Measurements from ENCODE around the gene INTU.

INTU gene

DNA sequence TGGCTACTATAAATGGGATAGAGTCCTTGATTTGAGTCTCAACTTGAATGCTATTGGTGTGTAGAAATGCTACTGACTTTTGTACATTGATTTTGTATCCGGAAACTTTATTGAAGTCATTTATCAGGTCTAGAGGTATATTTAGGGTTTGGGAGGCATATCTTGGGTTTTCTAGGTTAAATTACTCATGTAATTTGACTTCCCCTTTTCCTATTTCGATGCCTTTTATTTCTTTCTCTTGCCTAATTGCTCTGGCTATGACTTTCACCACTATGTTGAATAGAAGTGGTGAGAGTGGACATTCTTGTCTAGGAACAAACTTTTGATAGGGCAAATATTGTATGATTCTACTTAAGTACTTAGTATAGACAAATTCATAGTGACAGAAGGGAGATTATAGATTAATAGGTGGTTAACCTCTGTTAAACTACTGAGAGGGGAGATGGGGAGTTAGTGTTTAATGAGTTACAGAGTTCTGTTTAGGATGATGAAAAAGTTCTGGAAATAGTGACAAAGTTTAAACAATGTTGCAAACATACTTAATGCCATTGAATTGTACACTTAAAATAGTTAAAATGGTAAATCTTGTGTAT, 126.6 kb downstream of the INTU start:
- TF ChIP-seq POLR2A (IDR thresholded peaks at IDR 0.05; ENCODE audit: extremely low read depth, insufficient read length): no peak
- H3K4me3 ChIP-seq (ENCODE audit: low read depth, low read length): no peak overlapping the region
- DNase-seq (ENCODE audit: low read depth): no peak

DNA sequence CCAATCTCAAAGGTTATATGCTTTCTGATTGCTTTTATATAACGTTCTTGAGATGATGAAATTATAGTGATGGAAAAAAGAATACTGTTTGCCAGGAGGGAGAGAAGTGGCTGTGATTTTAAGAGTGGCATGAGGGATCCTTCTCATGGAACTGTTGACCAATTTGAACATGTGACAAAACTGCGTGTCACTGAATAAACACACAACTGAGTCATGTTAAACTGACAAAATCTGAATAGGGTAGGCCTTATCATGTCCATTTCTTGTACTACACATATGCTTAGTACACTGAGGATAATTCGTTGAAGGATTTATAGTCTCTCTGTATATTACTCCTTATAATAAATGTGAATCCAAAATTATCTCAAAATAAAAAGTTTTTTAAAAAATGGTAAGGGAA, 127.1 kb downstream of the INTU start:
- no peak overlapping the region for H3K4me3 ChIP-seq (ENCODE audit: low read depth, low read length)
- no peak for DNase-seq (ENCODE audit: low read depth)
- TF ChIP-seq POLR2A (IDR thresholded peaks at IDR 0.05; ENCODE audit: extremely low read depth, insufficient read length): no peak
- no peak for TF ChIP-seq MAX (IDR thresholded peaks at IDR 0.05; ENCODE audit: low read depth, low read length)

- DNase-seq (ENCODE audit: low read depth): no peak
- H3K4me3 ChIP-seq (ENCODE audit: low read depth, low read length): no peak overlapping the region
- TF ChIP-seq MAX (IDR thresholded peaks at IDR 0.05; ENCODE audit: low read depth, low read length) (no peak), POLR2A (IDR thresholded peaks at IDR 0.05; ENCODE audit: extremely low read depth, insufficient read length) (no peak), CTCF (IDR thresholded peaks at IDR 0.05; ENCODE audit: low read depth, low read length) (no peak), MYC (IDR thresholded peaks at IDR 0.05; ENCODE audit: low read depth, low read length) (no peak)
These were observed 138.9 kb downstream of the INTU start for GRCh38 chr4:127771535-127772275.

DNA sequence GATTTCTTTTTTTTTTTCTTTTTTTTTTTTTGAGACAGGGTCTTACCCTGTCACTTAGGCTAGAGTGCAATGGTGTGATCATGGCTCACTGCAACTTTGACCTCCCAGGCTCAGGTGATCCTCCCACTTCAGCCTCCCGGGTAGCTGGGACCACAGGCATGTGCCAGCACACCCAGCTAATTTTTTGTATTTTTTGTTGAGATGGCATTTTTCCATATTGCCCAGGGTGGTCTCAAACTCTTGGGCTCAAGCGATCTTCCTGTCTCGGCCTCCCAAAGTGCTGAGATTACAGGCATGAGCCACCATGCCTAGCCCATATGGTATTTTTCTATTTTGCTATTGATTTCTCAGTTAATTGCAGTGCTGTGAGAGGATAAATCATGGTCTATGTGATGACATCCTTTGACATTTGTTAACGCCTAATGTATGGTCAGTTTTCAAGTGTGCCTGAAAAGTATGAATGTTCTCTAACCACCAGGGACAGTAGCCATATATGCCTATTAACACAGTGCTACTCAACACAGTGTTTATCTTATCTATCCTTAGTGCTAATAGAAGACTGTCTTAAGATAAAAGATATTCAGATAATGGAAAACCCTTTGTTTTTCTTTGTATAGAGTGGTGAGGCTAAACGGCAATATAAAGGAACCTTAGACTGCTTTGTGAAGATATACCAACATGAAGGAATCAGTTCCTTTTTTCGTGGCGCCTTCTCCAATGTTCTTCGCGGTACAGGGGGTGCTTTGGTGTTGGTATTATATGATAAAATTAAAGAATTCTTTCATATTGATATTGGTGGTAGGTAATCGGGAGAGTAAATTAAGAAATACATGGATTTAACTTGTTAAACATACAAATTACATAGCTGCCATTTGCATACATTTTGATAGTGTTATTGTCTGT, 140.3 kb downstream of the INTU start:
- no peak overlapping the region for H3K4me3 ChIP-seq (ENCODE audit: low read depth, low read length)
- TF ChIP-seq POLR2A (IDR thresholded peaks at IDR 0.05; ENCODE audit: extremely low read depth, insufficient read length) (no peak), MAX (IDR thresholded peaks at IDR 0.05; ENCODE audit: low read depth, low read length) (no peak), CTCF (IDR thresholded peaks at IDR 0.05; ENCODE audit: low read depth, low read length) (no peak), MYC (IDR thresholded peaks at IDR 0.05; ENCODE audit: low read depth, low read length) (no peak)
- DNase-seq (ENCODE audit: low read depth): no peak

- TF ChIP-seq CTCF (IDR thresholded peaks at IDR 0.05; ENCODE audit: low read depth, low read length) (no peak), MYC (IDR thresholded peaks at IDR 0.05; ENCODE audit: low read depth, low read length) (no peak), MAX (IDR thresholded peaks at IDR 0.05; ENCODE audit: low read depth, low read length) (no peak), POLR2A (IDR thresholded peaks at IDR 0.05; ENCODE audit: extremely low read depth, insufficient read length) (no peak)
- H3K4me3 ChIP-seq (ENCODE audit: low read depth, low read length): no peak overlapping the region
- DNase-seq (ENCODE audit: low read depth): no peak
These were observed 143.1 kb downstream of the INTU start for GRCh38 chr4:127775843-127776242.

All from NB4 (cell line).